SK-N-MC (cell line): Measurements from ENCODE around the gene NENF.

ENCODE experiments used
- DNase-seq: peaks from one replicate; pipeline ENCODE4 v3.0.0-alpha.2; 2011; ENCODE audit warnings: low read depth, low spot score
- H3K27ac ChIP-seq: fragments of 200-600 bp; sonication (generic); 2 replicates; pipeline ENCODE4 v1.5.1; 2016; ENCODE audit warnings: mixed run types
- H3K36me3 ChIP-seq: fragments of 200-600 bp; sonication (generic); 2 replicates; pipeline ENCODE4 v1.6.1; 2017; ENCODE audit warnings: antibody characterized with exemption, low read length, mixed read lengths; ENCODE audit not compliant: insufficient read depth
- H3K4me3 ChIP-seq: fragments of 200-600 bp; sonication (generic); 2 replicates; pipeline ENCODE4 v1.5.1; 2016
- H3K9ac ChIP-seq: fragments of 200-600 bp; sonication (generic); 2 replicates; pipeline ENCODE4 v1.8.0; 2017; ENCODE audit warnings: mixed run types, mixed read lengths; ENCODE audit not compliant: insufficient read length
- H3K9me3 ChIP-seq: fragments of 200-600 bp; sonication (generic); 2 replicates; pipeline ENCODE4 v1.6.1; 2017; ENCODE audit warnings: low read depth, mild to moderate bottlenecking, antibody characterized with exemption, low read length, moderate library complexity, mixed read lengths
- EZH2 ChIP-seq: fragments of 200-600 bp; sonication (generic); IDR thresholded peaks from one replicate; pipeline ENCODE4 v1.6.1; 2017; ENCODE audit warnings: antibody characterized with exemption
- FOXP2 ChIP-seq: optimal IDR thresholded peaks from 2 replicates; pipeline ENCODE3; 2011; ENCODE audit warnings: mild to moderate bottlenecking, moderate library complexity; ENCODE audit not compliant: insufficient read depth; ENCODE audit errors: extremely low read length, control extremely low read depth
- POLR2AphosphoS5 ChIP-seq: IDR thresholded peaks from 2 replicates; pipeline ENCODE4 v1.6.1; 2012; ENCODE audit warnings: mild to moderate bottlenecking, low read depth, low read length, borderline replicate concordance

The NENF gene

GRCh38 chr1:212486619-212486975 lies 53.9 kb downstream of the NENF start:
- no peak overlapping the region for H3K9ac ChIP-seq

GRCh38 chr1:212487286-212487685 lies 54.6 kb downstream of the NENF start:
- H3K36me3 ChIP-seq, result no peaks in the 10 kb centered on the region
- no peak overlapping the region for H3K27ac ChIP-seq
- H3K9ac ChIP-seq, result no peak overlapping the region
- no peak for DNase-seq
- TF ChIP-seq FOXP2 (no peak), POLR2AphosphoS5 (no peak), EZH2 (no peak)
- H3K9me3 ChIP-seq, result no peaks in the 10 kb centered on the region
- H3K4me3 ChIP-seq, result no peak overlapping the region

More at GRCh38 chr1:212486619-212486975, 53.9 kb downstream of the NENF start:
- Histone ChIP-seq H3K4me3 (no peak overlapping the region), H3K36me3 (no peaks in the 10 kb centered on the region), H3K9me3 (no peaks in the 10 kb centered on the region), H3K27ac (no peak overlapping the region)
- no peak for DNase-seq
- TF ChIP-seq FOXP2 (no peak), POLR2AphosphoS5 (no peak), EZH2 (no peak)

GRCh38 chr1:212487774-212488435 lies 55.2 kb downstream of the NENF start:
- H3K36me3 ChIP-seq, result no peaks in the 10 kb centered on the region
- no peak overlapping the region for H3K27ac ChIP-seq
- no peaks in the 10 kb centered on the region for H3K9me3 ChIP-seq
- no peak overlapping the region for H3K4me3 ChIP-seq
- DNase-seq, result no peak
- no peak for TF ChIP-seq POLR2AphosphoS5
- TF ChIP-seq FOXP2, result no peak
- TF ChIP-seq EZH2, result no peak
- H3K9ac ChIP-seq, result no peak overlapping the region

DNA sequence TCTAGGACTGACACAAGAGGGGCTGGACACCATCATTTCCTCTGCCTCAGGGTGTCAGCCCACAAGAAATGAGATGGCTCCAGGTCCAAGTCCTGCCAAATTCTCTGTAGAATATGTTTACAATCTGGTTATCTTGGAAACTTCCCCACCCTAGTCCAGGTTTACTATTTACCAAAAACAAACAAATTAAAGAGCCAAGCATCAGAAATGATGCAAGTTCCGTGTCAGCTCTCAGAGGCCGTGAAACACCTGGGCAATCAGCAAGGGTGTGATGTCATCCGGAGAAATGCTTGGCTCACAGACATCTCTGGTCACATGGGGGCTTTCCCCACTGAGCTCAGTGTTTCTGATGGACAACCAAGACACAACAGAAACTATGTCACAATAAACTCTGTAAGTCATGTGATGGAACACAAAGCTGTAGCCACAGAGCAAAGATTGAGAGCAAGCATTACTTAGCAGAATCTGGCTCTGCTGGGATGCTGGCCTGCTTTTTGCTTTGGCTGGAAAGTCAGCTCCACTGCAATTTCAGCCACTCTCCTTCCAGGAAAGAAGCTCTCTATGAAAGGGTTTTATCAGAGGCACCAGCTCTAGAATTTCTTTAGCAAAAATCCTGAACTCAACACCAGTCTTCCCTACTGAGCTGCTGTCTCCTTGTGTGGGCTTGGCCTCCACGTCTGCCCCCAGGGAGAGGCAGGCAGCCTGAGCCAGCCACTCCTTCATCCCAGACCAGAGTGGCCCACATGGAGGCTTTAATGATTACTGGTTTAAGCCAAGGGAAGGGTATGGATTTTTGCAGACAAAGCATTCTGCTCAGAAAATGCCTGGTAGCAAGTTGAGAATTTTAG lies 55.9 kb downstream of the NENF start:
- H3K27ac ChIP-seq, result no peak overlapping the region
- H3K9me3 ChIP-seq, result no peaks in the 10 kb centered on the region
- no peak overlapping the region for H3K9ac ChIP-seq
- no peak overlapping the region for H3K4me3 ChIP-seq
- H3K36me3 ChIP-seq, result no peaks in the 10 kb centered on the region
- TF ChIP-seq FOXP2 (no peak), EZH2 (no peak), POLR2AphosphoS5 (no peak)
- DNase-seq, result no peak

- no peak for DNase-seq
- H3K9ac ChIP-seq, result no peak overlapping the region
Measured at GRCh38 chr1:212489284-212489859, 56.7 kb downstream of the NENF start.

GRCh38 chr1:212490276-212490675 lies 57.6 kb downstream of the NENF start:
- Histone ChIP-seq H3K27ac (no peak overlapping the region), H3K36me3 (no peaks in the 10 kb centered on the region), H3K9ac (no peak overlapping the region), H3K9me3 (no peaks in the 10 kb centered on the region), H3K4me3 (no peak overlapping the region)
- DNase-seq, result no peak
- no peak for TF ChIP-seq POLR2AphosphoS5
- no peak for TF ChIP-seq FOXP2

More at GRCh38 chr1:212489284-212489859, 56.7 kb downstream of the NENF start:
- Histone ChIP-seq H3K36me3 (no peaks in the 10 kb centered on the region), H3K9me3 (no peaks in the 10 kb centered on the region), H3K27ac (no peak overlapping the region), H3K4me3 (no peak overlapping the region)
- no peak for TF ChIP-seq EZH2
- no peak for TF ChIP-seq FOXP2
- TF ChIP-seq POLR2AphosphoS5, result no peak

DNA sequence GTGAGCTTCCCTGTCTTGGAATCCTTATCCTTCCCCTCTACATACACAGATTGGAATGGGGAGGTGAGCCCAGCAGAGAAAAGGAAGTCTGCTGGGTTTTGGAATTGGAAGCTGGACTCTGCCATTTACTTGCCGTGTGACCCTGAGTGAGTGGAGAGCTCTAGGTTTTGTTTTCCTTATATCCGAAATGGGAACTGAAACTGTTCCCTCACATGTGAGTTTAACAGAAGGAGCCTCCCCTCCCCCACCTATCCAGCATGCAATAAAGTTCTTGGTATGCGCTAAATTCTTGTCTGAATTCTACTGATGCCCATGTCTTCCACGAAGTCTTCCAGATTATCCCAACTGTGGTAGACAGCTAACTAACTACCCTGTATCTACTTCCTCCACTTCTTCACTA lies 58.7 kb downstream of the NENF start:
- no peak overlapping the region for H3K27ac ChIP-seq
- H3K4me3 ChIP-seq, result no peak overlapping the region
- no peaks in the 10 kb centered on the region for H3K9me3 ChIP-seq
- H3K9ac ChIP-seq, result no peak overlapping the region
- TF ChIP-seq POLR2AphosphoS5, result no peak
- TF ChIP-seq FOXP2, result no peak
- no peak for TF ChIP-seq EZH2
- no peak for DNase-seq
- no peaks in the 10 kb centered on the region for H3K36me3 ChIP-seq
